H1 (cell line): ENCODE results near the gene EXOC2. TPM values are rescaled to one million over a fixed set of nuclear protein-coding genes. Genes with fewer than 3 reads are reported as not detected.

Source experiments
- CHD7 ChIP-seq: fragments of 300-600 bp; sonication (generic); IDR thresholded peaks from 2 replicates; pipeline ENCODE4 v1.7.1; 2012; ENCODE audit warnings: low read length, moderate library complexity, mild to moderate bottlenecking, inconsistent platforms; ENCODE audit not compliant: insufficient replicate concordance
- PHF8 ChIP-seq: fragments of 200-600 bp; sonication (generic); conservative IDR thresholded peaks from 2 replicates; pipeline ENCODE4 v1.7.1; 2012; ENCODE audit warnings: low read depth, mild to moderate bottlenecking, inconsistent platforms, low read length, moderate library complexity
- RAD21 ChIP-seq, 2 experiments: IDR thresholded peaks in 1 of 2; conservative IDR thresholded peaks in 1 of 2; 2 replicates each; pipeline ENCODE4 v1.6.1; 2011; ENCODE audit warnings: low read depth in 2 of 2, low read length in 2 of 2, improper control_type of control experiment in 1 of 2, inconsistent platforms in 1 of 2, mild to moderate bottlenecking in 1 of 2, moderate library complexity in 1 of 2
- polyA plus RNA-seq, 7 experiments: library from polyadenylated mRNA; depleted of rRNA in 3 of 7; stranded (reverse) in 5 of 7; unstranded in 2 of 7; fragments of >200 nt in 5 of 7; fragments of 200-250 nt in 2 of 7; gene quantifications; 1 replicate in 5 of 7; 2 replicates in 1 of 7; 4 replicates in 1 of 7; pipeline versions ENCODE4 v1.2.1 to v1.2.3, GENCODE V29; 2011 to 2013; ENCODE audit warnings: missing spikeins in 2 of 7, mixed read lengths in 2 of 7
- total RNA-seq: library from RNA; stranded (reverse); fragmentation: NEBNext Ultra II Directional; extraction: Animal tissue kit (Norgen Biotek cat#: 25700); gene quantifications from 2 replicates; pipeline ENCODE4 v1.2.1, GENCODE V29; 2021

EXOC2 gene
- total and polyA plus RNA-seq, 2 of the 8 experiments (the other 6 are each of a cell fraction or from before 2014, with no cell fraction given) = 25.5 to 44.4 TPM

- no peak for TF ChIP-seq PHF8
- no peak; a peak in 1 of 4 replicates for TF ChIP-seq RAD21 (IDR thresholded peaks at IDR 0.05 in 1 of 2, conservative IDR thresholded peaks at IDR 0.05 in 1 of 2; ENCODE audit: low read depth in 2 of 2, low read length in 2 of 2)
- TF ChIP-seq CHD7 = no peak
These were observed 113.6 kb downstream of the EXOC2 start (continued) for GRCh38 chr6:579339-579738.
